Measurements from ENCODE around the gene RYR1. TPM values are rescaled to one million over a fixed set of nuclear protein-coding genes. Genes with fewer than 3 reads are reported as not detected.
A peak's percentile ranks its signal among the peaks of the same experiment; 100 is the strongest.

The RYR1 gene
- total and polyA plus RNA-seq, 2 donors (not counting 1 experiment from before 2014, with no cell fraction given): 0.43 to 3.8 TPM

DNA sequence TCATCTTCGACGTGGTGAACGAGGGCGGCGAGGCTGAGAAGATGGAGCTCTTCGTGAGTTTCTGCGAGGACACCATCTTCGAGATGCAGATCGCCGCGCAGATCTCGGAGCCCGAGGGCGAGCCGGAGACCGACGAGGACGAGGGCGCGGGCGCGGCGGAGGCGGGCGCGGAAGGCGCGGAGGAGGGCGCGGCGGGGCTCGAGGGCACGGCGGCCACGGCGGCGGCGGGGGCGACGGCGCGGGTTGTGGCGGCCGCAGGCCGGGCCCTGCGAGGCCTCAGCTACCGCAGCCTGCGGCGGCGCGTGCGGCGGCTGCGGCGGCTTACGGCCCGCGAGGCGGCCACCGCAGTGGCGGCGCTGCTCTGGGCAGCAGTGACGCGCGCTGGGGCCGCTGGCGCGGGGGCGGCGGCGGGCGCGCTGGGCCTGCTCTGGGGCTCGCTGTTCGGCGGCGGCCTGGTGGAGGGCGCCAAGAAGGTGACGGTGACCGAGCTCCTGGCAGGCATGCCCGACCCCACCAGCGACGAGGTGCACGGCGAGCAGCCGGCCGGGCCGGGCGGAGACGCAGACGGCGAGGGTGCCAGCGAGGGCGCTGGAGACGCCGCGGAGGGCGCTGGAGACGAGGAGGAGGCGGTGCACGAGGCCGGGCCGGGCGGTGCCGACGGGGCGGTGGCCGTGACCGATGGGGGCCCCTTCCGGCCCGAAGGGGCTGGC, 131.6 kb downstream of the RYR1 start:
- peak overlapping the region; percentile 45 for H3K9ac ChIP-seq (ENCODE audit: low read length)
- H3K36me3 ChIP-seq (replicated peaks in 1 of 2; ENCODE audit: control extremely low read depth in 1 of 2, control insufficient read depth in 1 of 2, extremely low read depth in 1 of 2, insufficient read depth in 2 of 2, low read length in 1 of 2): no peaks in the 10 kb centered on the region
- H2AFZ ChIP-seq (ENCODE audit: insufficient read depth, low read depth, low read length, poor library complexity, severe bottlenecking): peak overlapping the region; percentile 62
- peaks cover 35% of the 10 kb centered on the region for H3K4me1 Mint-ChIP-seq
- TF ChIP-seq, protein P1, sequence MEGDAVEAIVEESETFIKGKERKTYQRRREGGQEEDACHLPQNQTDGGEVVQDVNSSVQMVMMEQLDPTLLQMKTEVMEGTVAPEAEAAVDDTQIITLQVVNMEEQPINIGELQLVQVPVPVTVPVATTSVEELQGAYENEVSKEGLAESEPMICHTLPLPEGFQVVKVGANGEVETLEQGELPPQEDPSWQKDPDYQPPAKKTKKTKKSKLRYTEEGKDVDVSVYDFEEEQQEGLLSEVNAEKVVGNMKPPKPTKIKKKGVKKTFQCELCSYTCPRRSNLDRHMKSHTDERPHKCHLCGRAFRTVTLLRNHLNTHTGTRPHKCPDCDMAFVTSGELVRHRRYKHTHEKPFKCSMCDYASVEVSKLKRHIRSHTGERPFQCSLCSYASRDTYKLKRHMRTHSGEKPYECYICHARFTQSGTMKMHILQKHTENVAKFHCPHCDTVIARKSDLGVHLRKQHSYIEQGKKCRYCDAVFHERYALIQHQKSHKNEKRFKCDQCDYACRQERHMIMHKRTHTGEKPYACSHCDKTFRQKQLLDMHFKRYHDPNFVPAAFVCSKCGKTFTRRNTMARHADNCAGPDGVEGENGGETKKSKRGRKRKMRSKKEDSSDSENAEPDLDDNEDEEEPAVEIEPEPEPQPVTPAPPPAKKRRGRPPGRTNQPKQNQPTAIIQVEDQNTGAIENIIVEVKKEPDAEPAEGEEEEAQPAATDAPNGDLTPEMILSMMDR (IDR thresholded peaks at IDR 0.05): no peak
- no peak for TF ChIP-seq EZH2 (IDR thresholded peaks at IDR 0.05; ENCODE audit: borderline replicate concordance, insufficient read depth, low read depth, low read length, poor library complexity, severe bottlenecking)
- H3K9me3 ChIP-seq (ENCODE audit: control extremely low read depth in 1 of 3, control insufficient read depth in 2 of 3, insufficient read depth in 1 of 3, low read length in 2 of 3): peaks cover 0 to 3% (median 0%) of the 10 kb centered on the region in 3 donors
- CTCF ChIA-PET: interaction anchor here (1.1 kb wide), 1 partner anchor 20 kb away, joined by 3 read pairs; no protein-coding TSS in a partner anchor
- ATAC-seq (ENCODE audit: low read depth): peak; percentile 66
- DNase-seq: peak; percentile 50
- peak overlapping the region; percentile 80 for H3K4me2 ChIP-seq (replicated peaks; ENCODE audit: low read depth, low read length, poor library complexity, severe bottlenecking)
- H3K27ac Mint-ChIP-seq: peak overlapping the region; percentile 53
- peaks cover 0 to 23% (median 4%) of the 10 kb centered on the region in 4 experiments for H3K27me3 ChIP-seq (replicated peaks in 1 of 4; ENCODE audit: control extremely low read depth in 1 of 4, control insufficient read depth in 3 of 4, insufficient read depth in 4 of 4, low read length in 3 of 4)
- peak overlapping the region; percentile 82 for H3K4me3 Mint-ChIP-seq
- no peaks in the 10 kb centered on the region for H3K9me3 Mint-ChIP-seq (ENCODE audit: insufficient read depth)
- 10% methylated on average over 111 of the region's 111 CpGs for WGBS (ENCODE audit: insufficient coverage)
- H3K79me2 ChIP-seq (ENCODE audit: control insufficient read depth, insufficient read depth, low read length): no peaks in the 10 kb centered on the region
- POLR2A ChIA-PET: no interaction called here
- peak overlapping the region in 3 of 5 experiments; percentile 27 to 50 (median 43) for H3K4me3 ChIP-seq (ENCODE audit: control extremely low read depth in 1 of 5, extremely low read depth in 1 of 5, insufficient read depth in 1 of 5, low read depth in 2 of 5, low read length in 4 of 5)
- no peaks in the 10 kb centered on the region for H4K20me1 ChIP-seq (ENCODE audit: control insufficient read depth, insufficient read depth, low read length, poor library complexity, severe bottlenecking)
- peaks cover 3% of the 10 kb centered on the region for H3K27me3 Mint-ChIP-seq
- H3K4me1 ChIP-seq (ENCODE audit: control insufficient read depth in 2 of 2, insufficient read depth in 2 of 2, low read length in 2 of 2): peaks cover 12 to 20% of the 10 kb centered on the region in 2 donors
- intact Hi-C loops (cut with micrococcal nuclease): no loop called here
- H3K27ac ChIP-seq (ENCODE audit: low read length in 2 of 2): no peak overlapping the region

DNA sequence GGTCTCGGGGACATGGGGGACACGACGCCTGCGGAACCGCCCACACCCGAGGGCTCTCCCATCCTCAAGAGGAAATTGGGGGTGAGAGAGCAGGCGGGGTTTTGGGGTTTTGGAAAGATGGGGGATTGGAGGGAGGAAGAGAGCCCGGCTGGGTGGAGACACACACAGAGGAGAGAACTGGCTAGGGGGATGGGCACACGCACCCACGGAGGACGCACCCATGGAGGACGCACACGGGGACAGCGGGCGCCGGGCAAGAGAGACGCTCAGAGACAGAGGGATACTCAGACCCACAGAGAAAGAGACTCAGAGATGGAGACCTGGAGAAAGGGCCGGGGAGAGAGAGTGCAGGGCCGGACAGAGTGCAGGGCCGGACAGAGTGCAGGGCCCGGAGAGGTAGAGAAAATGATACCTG, 132.2 kb downstream of the RYR1 start:
- TF ChIP-seq, protein P1 (IDR thresholded peaks at IDR 0.05): no peak
- no peak for TF ChIP-seq EZH2 (IDR thresholded peaks at IDR 0.05; ENCODE audit: borderline replicate concordance, insufficient read depth, low read depth, low read length, poor library complexity, severe bottlenecking)
- CTCF ChIA-PET: interaction anchor here (0.6 kb wide), 1 partner anchor 394 kb away, joined by 3 read pairs; no protein-coding TSS in a partner anchor
- Histone ChIP-seq H3K4me2 (replicated peaks; ENCODE audit: low read depth, low read length, poor library complexity, severe bottlenecking) (peak overlapping the region; percentile 80), H3K4me1 (ENCODE audit: control insufficient read depth in 2 of 2, insufficient read depth in 2 of 2, low read length in 2 of 2) (peaks cover 11 to 18% of the 10 kb centered on the region in 2 donors), H3K4me3 (ENCODE audit: control extremely low read depth in 1 of 5, extremely low read depth in 1 of 5, insufficient read depth in 1 of 5, low read depth in 2 of 5, low read length in 4 of 5) (peak overlapping the region in 3 of 5 experiments; percentile 27 to 50 (median 43)), H3K36me3 (replicated peaks in 1 of 2; ENCODE audit: control extremely low read depth in 1 of 2, control insufficient read depth in 1 of 2, extremely low read depth in 1 of 2, insufficient read depth in 2 of 2, low read length in 1 of 2) (no peaks in the 10 kb centered on the region), H3K9ac (ENCODE audit: low read length) (peak overlapping the region; percentile 45), H3K79me2 (ENCODE audit: control insufficient read depth, insufficient read depth, low read length) (no peaks in the 10 kb centered on the region), H2AFZ (ENCODE audit: insufficient read depth, low read depth, low read length, poor library complexity, severe bottlenecking) (peak overlapping the region; percentile 62), H3K27ac (ENCODE audit: low read length in 2 of 2) (no peak overlapping the region), H3K9me3 (ENCODE audit: control extremely low read depth in 1 of 3, control insufficient read depth in 2 of 3, insufficient read depth in 1 of 3, low read length in 2 of 3) (peaks cover 0 to 3% (median 0%) of the 10 kb centered on the region in 3 donors), H4K20me1 (ENCODE audit: control insufficient read depth, insufficient read depth, low read length, poor library complexity, severe bottlenecking) (no peaks in the 10 kb centered on the region), H3K27me3 (replicated peaks in 1 of 4; ENCODE audit: control extremely low read depth in 1 of 4, control insufficient read depth in 3 of 4, insufficient read depth in 4 of 4, low read length in 3 of 4) (peaks cover 0 to 23% (median 4%) of the 10 kb centered on the region in 4 experiments)
- intact Hi-C loops (cut with micrococcal nuclease): no loop called here
- Mint-ChIP-seq H3K4me3 (peak overlapping the region; percentile 80), H3K9me3 (ENCODE audit: insufficient read depth) (no peaks in the 10 kb centered on the region), H3K27ac (peak overlapping the region; percentile 53), H3K4me1 (peaks cover 34% of the 10 kb centered on the region), H3K27me3 (peaks cover 3% of the 10 kb centered on the region)
- DNase-seq (no peak), ATAC-seq (ENCODE audit: low read depth) (no peak)
- 60% methylated on average over 21 of the region's 21 CpGs for WGBS (ENCODE audit: insufficient coverage)
- POLR2A ChIA-PET: no interaction called here

Measured in B cell (primary cell).